WTC11 (cell line): ENCODE measurements around the gene RNF133.

Source experiments
- ATF3 ChIP-seq: sonication (generic); formaldehyde crosslinking; conservative IDR thresholded peaks from 2 replicates; pipeline ENCODE4 v1.8.1; 2022; ENCODE audit warnings: mild to moderate bottlenecking, missing genetic modification reagents
- MAX ChIP-seq: sonication (generic); formaldehyde crosslinking; IDR thresholded peaks from 2 replicates; pipeline ENCODE4 v1.8.0; 2022; ENCODE audit warnings: mild to moderate bottlenecking, missing genetic modification reagents
- MYBL2 ChIP-seq: sonication (generic); formaldehyde crosslinking; IDR thresholded peaks from 2 replicates; pipeline ENCODE4 v1.8.1; 2023; ENCODE audit warnings: mild to moderate bottlenecking, moderate library complexity, missing genetic modification reagents
- ZBTB43 ChIP-seq: sonication (generic); formaldehyde crosslinking; IDR thresholded peaks from 2 replicates; pipeline ENCODE4 v1.8.1; 2023; ENCODE audit warnings: mild to moderate bottlenecking, missing genetic modification reagents
- TF ChIP-seq, protein P1 (sequence below): sonication (generic); formaldehyde crosslinking; IDR thresholded peaks from 2 replicates; pipeline ENCODE4 v1.8.0; 2022; ENCODE audit warnings: mild to moderate bottlenecking, missing genetic modification reagents

DNA sequence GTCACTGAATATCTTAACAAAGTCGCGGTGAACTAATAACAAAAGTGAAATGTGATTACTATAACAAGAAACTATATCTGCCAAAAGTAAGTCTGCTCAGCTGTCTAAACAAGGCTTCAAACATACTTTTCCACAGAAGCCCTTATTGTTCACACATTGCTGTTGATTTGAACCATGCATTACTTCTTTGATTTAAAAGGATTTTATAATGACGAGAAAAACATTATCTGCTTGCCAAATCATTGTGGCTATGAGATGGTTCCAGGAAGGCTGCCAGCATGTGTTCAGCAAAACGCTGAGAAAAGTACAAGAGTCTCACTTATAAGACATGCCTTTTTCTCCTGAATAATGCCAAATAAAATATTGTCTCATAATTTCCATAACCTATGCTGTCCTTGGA, 24.4 kb downstream of the RNF133 start:
- TF ChIP-seq, protein P1, sequence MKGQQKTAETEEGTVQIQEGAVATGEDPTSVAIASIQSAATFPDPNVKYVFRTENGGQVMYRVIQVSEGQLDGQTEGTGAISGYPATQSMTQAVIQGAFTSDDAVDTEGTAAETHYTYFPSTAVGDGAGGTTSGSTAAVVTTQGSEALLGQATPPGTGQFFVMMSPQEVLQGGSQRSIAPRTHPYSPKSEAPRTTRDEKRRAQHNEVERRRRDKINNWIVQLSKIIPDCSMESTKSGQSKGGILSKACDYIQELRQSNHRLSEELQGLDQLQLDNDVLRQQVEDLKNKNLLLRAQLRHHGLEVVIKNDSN (CRISPR knock-in tag), result no peak
- TF ChIP-seq MYBL2 (CRISPR knock-in tag) (no peak), ATF3 (CRISPR knock-in tag) (no peak), ZBTB43 (no peak), MAX (CRISPR knock-in tag) (no peak)
